ENCODE results near the gene IGSF21.

The IGSF21 gene

DNA sequence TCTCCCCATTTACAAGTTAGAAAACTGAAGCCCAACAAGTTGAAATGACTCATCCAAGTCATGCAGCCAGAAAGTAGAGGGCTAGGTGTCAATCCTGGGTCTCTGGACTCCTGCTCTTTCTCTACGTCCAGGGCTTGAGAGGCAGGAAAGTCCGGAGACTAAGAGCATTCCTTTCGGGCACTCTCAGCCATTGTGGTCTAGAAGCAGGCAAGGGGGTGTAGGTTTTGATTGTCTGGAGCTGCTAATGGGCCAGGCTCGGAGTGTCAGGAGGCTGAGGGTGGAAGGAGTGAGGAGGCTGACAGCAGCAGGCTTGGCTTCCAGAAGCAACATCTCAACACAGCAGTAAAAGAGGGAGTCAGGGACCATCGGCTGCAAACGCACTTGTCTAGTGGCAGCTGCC lies 265.6 kb downstream of the IGSF21 start:
- no peak for DNase-seq

DNA sequence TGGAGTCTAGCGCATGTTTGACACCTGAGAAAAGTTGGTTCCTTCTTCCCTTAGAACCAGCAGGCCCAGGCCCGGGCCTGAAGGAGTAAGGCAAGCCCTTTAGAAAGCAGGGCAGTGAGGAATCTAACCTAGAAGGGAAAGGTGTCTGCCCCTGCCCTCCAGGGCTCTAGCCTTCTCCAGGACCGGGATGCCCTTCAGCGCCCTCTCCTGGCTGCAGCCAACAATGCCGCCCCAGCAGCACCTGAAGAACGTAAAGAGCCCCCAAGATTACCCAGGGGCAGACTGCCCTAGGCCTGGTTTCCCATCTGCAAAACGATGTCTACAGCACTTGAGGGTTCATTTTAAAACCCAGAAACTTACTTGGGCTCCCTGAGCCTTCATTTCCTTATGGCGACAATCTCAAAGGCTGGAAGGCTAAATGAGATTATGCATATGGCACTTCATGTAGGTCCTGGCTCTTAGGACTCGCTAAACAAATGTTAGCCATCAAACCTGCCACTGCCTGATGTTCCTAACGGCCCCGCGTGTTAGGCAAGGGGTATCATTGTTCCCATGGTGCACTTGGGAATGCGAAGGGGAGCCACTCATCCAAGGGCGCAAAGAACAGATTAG lies 266.4 kb downstream of the IGSF21 start:
- DNase-seq = no peak

DNA sequence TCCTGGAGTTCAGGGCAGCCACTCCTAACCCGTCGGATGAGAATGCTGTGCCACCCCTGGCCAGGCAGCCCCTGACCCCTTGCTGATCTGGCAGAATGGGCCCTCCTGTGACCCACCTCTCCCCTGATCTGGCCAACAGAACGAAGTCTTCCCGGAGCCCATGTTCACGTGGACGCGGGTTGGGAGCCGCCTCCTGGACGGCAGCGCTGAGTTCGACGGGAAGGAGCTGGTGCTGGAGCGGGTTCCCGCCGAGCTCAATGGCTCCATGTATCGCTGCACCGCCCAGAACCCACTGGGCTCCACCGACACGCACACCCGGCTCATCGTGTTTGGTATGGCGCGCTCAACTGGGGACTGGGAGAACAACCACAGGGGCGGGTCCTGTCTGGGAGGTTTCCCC lies 269.1 kb downstream of the IGSF21 start:
- DNase-seq = no peak

DNA sequence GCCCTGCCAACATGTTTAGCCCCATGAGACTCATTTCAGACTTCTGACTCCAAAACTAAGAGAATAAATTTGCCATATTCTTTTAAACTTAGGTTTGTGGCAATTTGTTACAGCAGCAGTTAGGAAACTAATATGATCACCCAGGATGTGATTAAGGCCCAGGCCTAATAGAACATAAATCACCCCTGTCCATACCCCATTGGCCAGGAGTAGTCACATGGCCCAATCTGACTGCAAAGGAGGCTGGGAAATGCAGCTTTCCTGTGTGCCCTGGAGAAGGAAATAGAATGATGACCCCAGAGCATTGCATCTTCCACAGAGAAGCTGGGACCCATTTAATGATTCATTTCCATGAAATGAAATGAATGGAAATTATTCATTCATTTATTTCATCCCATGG lies 272.7 kb downstream of the IGSF21 start:
- no peak for DNase-seq

DNA sequence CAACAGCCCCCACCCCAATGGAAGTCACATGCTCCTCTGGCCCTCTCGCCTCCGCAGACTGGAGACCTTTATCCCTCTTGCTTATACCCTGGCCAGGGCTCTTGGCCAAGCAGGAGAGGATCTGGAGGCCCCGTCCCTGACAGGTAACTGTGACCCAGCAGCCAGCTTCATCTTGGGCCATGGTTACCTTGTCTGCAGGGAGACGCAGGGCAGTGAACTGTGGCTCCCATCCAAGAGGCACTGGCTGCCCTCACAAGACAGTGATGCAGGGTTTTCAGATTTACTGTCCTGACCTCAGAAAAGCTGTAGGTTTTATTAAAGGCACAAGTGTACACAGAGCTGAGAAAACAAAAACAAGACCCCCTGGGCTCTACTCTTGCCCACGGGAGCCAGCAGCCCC lies 276.5 kb downstream of the IGSF21 start:
- no peak for DNase-seq

DNA sequence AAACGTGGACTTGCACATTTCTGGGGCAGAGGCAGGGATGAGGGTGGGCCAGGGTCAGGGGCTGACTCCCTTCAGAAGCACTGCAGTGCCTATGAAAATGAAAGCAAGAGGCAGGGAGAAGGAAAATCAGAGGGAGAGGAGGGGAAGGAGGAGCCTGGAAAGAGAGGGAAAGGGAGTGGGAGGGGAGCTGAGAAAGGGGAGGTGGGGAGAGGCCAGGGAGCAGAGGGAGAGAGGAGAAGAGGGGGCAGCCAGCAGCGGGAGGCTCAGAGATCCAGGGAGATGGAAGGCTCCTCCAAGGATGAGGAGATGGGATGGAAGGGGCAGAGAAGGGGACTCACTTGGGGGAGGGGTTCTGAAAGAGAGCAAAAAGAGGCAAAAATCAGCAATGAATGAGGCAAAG lies 276.9 kb downstream of the IGSF21 start:
- DNase-seq = no peak

DNA sequence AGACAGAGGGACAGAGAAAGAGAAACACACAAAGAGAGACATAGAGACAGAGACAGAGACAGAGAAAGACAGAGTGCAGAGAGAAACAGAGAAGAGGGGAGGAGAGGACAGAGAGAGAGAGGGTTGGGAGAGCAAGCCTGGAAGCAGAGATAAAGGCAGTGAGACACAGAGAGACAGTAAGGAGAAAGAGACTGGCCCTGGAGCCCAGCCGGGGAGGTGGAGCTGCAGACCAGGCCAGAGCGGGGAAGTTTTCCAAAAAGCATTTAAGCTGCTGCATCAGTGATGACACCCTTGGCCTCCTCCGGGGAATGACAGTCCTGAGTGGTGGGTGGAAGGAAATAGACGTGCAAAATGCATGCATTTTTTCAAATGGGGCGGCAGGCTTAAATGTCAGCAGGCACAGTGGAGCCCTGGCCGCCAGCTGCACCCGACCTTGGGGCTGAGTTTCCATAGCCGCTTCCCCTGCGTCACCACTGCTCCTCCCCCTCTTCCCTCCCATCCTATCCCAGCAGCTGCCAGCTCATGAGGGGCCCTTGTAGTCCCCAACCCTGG lies 277.7 kb downstream of the IGSF21 start:
- no peak for DNase-seq

DNA sequence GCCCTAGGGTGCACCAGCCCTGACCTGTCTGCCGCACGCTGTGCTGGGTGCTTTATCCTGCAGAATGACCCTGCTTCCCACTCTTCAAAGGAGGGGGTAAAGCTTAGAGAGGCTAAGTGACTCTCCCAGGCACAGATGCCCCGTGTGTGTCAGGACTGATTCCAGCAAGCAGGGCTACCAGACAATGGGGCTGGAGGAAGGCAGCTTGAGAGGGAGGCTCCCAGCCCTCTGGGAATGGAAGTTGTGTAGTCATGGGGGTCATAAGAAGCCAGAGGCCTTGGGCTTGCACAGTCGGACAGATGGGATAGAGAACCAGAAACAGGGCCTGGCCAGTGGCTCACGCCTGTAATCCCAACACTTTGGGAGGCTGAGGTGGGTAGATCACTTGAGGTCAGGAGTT lies 279.0 kb downstream of the IGSF21 start:
- DNase-seq = no peak

DNA sequence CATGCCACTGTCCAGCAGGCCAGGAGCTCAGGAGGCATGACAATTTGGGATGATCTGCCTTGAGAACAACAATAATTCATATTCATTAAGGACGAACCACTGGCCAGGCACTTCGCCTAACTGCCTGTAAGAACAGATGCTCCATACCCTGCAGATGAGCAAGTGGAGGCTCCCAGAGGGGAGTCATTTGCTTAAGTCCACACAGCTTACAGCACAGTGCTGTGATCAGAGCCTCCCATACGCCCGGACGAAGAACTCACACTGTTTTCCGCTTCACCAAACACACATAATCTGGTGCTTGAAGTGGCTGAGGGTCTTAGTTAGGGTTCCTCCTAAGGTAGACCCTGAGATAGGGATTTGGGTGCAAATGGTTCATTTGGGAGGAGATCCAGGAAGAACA lies 279.7 kb downstream of the IGSF21 start:
- DNase-seq = no peak

DNA sequence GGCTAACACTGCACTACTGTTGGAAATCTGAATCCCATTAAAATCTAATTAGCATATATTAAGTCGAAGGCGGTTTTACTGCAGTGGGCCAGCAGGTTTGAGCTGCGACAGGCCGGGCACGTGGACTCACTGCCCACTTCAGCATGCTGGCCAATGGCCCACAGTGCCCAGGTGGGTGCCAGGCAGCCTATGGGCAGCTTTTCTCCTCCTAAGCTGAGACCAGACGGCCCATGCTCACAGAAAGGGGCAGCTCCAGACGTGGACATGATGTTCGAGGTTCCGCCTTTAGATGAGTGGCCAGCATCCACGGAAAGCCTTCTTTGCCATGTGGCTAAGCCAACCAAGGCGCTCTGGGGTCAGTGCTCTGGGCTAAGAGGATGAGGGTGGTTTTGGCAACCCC lies 283.4 kb downstream of the IGSF21 start:
- no peak for DNase-seq

DNA sequence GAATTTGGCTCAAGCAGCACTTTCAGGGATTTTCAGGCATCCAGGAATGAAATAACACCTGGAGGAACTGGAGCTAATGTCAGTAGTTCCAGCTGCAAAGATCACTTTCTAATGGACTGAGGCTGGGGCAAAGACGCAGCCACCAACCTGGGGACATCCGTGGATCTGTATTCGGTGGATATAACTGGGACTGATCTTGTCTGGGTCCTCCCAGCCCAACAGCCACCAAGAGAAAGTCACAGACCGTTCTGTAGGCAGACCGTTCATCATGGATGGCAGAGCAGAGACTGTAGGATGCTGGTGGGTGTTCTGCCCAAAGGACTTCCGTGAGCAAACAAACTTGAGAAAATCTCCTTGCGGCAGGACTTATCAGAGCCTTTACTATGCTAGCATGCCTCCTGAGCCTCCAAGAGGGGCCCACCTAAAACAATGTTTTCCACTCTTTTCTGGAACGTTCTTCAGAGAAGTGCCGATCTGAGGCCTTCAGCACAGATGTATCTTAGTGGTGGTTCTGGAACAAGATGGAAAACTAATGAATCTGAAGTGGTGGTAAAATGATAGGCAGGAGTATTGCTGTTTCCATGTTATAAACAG lies 287.1 kb downstream of the IGSF21 start:
- no peak for DNase-seq

DNA sequence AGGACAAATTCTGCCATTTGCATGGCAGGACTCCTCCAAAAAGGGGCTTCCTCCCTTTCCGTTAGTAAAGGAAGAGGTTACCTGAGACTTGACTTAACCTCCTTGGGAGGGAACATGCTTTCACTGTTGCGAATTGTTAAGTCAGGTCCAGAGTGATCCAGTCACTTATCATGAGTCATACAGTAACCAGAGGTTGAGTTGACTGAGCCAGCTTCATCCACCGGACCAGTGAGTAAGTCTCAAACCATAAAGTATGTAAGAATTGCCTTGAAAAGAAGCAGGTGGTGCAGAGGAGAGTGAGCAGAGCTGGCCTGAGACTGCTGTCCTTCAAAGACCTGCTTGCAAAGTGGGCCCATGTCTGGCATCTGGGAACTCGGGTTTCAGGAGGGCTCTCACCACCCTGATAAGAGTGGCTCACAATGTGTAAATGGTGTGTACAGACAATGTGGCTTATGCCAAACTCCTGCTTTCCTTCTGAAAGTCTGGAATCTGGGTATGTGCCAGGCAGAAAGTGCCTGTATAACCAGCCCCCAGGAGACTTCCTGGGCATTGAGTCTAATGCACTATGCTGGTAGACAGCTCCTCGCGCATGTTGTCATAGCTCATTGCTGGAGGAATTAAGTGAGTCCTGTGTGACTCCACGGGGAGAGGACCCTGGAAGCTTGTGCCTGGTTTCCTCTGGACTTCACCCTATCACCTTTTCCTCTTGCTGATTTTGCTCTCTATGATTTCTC lies 288.8 kb downstream of the IGSF21 start:
- no peak for DNase-seq

DNA sequence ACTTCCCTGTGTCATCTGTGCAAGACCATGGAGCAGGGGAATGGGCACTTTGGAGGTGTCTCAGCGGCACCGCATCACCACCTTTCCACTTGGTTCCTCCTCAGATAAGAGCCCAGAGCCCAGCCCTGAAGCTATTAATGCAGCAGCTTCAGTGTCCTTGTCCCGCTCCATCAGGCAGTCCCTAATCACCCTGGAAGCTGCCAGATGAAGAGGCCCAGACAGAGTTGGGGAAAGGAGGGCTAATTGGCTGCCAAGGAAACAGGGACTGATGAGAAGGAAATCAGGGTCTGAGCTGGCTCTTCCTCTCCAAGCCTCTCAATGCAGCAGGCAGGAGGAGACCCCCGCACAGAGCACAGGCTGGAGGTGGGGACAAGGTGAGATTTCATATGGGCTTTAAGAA lies 290.0 kb downstream of the IGSF21 start:
- DNase-seq = no peak

DNA sequence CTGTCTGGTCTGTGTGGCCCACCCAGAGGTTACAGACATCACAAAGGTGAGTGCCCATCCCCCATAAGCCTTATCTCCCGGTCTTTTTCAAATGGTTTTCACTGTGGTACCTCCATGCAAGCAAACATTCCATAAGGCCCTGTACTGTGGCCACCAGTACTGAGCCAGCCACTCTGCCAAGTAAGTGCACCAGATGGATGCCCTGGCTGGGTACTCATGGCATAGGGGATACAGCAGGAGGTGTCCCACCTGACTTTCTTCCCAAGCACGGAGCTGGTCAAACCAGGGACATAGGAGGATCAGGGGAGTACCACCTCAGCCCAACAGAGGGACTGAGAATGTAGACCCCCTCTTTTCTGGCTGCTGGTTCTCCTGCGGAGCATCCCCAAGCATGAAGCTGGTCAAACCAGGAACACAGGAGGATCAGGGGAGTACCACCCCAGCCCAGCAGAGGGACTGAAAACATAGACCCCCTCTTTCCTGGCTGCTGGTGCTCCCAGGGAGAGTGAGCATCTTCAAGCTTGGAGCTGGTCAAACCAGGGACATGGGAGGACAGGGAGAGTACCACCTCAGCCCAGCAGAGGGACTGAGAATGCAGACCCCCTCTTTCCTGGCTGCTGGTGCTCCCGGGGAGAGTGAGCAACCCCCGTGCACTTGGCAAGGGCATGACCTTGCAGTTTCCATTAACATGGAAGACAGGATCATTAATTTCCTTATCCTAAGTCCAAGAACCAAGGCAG lies 291.4 kb downstream of the IGSF21 start:
- DNase-seq = no peak

DNA sequence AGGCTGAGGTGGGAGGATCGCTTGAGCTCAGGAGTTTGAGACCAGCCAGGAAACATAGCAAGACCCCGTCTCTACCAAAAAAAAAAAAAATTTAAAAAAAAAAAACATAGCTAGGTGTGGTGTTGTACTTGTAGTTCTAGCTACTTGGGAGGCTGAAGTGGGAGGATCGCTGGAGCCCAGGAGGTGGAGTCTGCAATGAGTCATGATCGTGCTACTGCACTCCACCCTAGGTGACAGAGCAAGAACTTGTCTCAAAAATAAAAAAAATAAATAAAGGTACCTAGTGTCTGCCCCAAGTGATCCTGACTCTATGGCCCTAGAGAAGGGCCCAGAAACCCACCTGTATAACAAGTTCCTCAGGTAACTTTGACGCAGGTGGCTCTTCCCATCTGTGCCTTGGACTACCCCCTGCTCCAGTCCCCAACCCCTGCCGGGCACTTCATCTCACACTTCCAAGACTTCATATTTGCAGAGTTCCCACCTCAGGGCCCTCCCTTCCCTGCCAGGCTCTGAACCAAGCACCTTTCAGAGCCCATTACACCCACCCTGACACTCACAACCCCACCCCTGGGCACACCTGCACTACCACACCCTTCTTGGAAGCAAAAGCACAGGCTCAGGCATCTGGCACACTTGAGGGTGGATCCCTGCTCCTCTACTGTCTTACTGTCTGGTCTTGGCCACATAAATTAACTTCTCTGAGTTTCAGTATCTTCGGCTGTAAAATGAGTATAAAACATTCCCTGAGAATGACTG lies 292.9 kb downstream of the IGSF21 start:
- DNase-seq = no peak

DNA sequence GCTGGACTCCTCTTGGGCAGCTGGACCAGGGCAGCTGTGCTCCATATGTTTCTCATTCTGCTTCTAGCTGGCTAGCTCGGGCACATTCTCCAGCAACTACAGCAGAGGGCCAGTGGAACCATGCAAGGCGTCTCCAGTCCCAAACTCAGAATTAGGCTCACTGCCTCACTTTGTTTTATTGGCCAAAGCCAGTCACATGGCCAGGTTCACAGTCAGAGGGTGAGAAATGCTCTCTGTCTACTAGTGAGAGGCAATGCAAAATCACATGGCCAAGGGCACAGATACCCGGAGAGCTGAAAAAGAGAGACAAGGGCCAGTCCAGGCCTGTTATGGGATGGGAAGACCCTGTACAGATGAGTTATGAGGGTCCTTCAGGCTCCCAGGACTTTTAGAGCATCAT lies 294.3 kb downstream of the IGSF21 start:
- DNase-seq = no peak

DNA sequence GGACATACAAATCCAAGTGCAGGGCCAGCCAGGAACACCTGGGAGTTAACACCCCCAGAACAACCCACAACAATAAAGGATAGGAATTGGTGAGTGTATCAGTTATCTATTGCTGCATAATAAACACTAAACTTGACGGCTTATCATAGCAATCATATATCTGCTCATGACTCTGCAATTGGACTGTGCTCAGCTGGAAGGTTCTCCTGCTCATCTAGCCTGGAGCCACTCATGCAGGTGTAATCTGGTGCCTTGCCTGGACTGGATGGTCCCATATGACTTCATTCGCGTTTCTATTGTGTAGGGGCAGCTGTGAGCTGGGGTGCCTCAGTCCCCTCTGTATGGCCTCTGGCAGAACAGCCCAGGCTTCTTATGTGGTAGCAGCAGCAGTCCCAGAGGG lies 296.9 kb downstream of the IGSF21 start:
- no peak for DNase-seq

DNA sequence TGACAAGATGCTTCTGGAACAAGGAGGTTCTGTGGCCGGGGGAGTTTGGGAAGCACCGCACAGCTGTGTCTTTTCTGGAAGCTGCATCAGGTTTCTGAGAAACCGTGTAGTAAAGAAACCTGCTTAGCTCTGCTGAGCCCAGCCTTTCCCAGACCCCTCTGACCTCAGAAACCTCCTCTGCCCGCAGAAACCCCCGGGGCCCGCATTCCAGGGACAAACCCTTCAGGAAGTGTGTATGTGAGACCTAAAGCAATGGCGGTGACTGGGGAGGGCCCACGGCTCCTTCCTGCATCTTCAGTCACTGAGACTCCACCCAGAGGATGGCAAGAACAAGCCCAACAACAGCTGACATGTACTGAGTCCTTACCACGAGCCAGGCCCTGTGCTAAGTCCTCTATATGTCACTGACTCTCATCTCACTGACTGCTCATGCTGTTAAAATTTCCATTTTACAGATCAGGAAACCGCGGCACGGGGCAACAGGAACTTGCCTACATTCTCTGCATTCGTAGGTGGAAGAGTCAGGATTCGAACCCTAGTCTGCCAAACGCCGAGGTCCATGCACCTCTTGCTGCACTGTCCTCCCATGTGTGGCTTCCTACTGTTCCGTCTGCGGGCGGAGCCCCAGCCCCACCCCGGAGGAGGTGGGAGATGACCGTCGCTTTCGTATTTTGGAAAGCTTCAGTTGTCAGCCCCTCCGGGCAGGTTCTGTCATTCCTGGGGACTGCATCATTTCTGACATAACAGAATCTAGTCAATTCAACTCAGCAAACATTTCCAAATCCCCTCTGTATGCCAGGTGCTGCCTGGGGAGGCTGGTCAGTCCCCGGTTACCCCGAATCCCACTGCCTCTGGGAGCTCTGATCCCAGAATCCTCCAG lies 299.8 kb downstream of the IGSF21 start:
- no peak for DNase-seq

DNA sequence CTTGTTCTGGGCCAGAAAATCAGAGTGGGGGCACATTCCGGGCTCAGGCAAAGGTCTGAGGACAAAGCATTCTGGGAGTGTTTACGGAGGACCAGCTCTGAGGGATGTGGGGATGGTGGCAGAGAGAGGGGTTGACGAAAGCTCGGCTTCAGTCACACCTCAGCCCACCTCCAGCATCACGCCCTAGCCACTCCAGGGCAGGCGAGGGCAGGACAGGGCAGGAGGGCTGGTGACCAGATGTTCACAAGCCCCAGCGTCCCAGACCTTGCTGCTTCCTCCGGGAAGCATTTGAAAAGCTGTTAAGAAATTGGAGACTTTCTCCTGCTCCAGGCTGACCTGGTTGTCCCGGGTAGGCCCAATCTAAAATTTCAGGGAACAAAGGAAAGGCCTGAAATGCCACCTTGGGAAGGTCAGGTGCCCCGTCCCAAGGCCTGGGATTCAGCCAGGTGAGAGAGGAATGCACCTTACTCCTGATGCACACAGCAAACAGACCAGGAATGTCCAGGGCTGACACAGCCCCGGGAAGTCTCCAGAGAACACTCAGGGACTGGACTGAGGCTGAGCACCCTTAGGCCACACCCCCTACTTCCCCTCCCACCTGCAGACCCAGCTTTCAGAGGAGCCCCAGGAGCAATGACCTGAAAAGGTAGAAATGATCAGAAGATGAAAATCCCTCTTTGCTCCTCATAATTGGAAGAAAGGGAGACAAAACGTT lies 301.2 kb downstream of the IGSF21 start:
- DNase-seq = no peak

DNA sequence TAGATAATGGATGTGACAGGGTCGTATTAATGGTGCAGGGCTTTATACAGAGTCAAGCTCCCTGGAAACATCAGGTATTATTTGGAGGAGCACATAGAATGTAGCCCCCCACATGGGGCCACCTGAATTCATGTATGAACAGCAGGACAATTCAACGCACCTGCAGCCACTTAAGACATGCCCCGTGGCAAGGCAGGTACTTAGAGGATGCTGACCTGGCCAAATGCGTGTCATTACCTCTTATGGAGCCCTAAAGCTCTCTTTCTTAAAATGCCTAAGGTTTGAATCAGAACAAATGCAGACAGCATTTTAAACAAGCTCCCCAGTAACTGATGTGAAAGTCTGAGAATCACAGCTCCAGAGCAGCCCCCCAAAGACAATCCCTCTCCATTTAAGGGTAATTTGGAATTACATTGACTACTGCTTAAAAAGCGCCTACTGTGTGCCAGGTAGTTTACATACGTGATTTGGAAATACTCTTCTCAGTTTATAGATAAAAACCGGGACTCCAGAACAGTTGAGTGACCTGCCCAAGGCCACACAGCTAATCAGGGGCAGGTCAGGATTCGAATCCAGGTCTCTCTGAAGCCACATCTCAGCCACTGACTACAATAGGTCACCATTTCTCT lies 302.1 kb downstream of the IGSF21 start:
- DNase-seq = no peak

DNA sequence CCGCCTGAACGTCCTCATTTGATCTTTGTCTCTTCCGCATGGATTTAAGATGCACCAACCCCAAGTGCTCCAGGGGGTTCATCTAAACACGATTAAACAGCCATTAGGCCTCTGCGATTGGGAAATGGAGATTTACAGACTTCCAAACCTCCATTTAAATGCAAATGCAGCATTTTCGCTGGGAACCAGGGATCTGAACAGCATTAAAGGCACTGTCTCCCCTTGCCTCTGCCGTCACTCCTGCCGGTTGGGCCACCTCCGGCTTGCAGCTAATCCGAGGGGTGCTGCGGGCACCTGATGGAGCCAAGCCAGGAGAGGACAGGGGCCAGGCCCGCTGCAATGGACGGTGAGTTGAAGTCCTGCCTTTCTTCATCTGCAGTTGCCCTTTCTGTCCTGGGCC lies 302.8 kb downstream of the IGSF21 start:
- no peak for DNase-seq
